Measurements from ENCODE around the gene NUDT4.
"Not testable (repeated sequence)": the region's sequence is repeated elsewhere in the genome, so short reads cannot be mapped to it uniquely, and the experiment has no call there.

Gene NUDT4

GRCh38 chr12:93368766-93369165 lies 9.0 kb upstream of the NUDT4 start:
- no peak for DNase-seq

- DNase-seq, result no peak
These were observed 8.2 kb upstream of the NUDT4 start for GRCh38 chr12:93369505-93369904.

- DNase-seq, result no peak
These were observed 6.8 kb upstream of the NUDT4 start for GRCh38 chr12:93370947-93371346.

DNA sequence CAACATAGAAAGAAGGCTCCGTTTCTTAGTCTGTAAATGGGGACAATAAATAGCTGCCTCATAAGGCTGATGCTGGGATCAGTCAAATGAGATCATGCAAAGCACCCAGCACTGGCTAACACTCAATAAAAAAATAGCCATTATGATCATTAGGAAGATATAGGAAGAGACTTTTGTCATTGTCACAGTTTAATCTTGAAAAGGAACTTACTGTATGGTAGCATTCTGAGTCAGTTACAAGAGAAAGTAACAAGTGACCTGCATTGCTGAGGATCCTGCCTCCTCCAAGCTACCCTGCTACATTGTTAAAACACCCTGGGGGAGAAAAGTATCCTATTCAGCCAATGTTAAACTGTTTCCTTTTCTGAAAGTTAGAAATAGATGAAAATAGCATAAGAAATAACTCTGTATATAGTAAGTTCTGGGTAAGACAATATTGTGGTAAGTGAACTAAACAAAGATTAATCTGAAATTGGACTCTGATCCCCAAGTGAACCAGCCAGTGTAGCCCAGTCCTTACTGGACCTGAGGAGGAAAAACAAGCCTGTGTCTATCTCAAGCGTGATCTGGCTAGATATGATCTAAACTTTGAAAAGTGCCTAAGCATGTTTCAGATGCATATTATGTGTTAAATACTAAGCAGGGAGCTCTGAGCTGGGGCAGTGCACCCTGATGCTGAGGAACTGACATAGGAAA lies 3.6 kb upstream of the NUDT4 start:
- no peak for DNase-seq

GRCh38 chr12:93375906-93376305 lies 1.8 kb upstream of the NUDT4 start:
- no peak for DNase-seq

- no peak for DNase-seq
These were observed 1.1 kb upstream of the NUDT4 start for GRCh38 chr12:93376436-93377251.

GRCh38 chr12:93378196-93378997 lies 672 bp downstream of the NUDT4 start:
- peak; percentile 66 for DNase-seq

DNA sequence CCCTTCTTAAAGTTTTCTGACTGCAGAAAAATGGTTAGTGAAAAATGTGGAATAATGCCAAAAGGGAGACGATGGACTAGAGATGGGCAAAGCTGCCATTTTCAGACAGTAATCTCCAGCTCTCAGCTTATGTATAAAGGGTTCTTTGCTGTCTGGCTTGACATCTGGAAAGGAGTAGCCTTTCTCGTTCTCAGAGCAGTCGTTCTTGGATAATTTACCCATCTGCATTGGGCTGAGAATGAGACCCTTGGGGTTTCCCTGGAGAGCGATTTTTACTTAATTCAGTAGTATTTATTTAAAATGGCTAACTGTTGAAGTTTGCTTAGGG lies 1.2 kb downstream of the NUDT4 start:
- no peak for DNase-seq

DNA sequence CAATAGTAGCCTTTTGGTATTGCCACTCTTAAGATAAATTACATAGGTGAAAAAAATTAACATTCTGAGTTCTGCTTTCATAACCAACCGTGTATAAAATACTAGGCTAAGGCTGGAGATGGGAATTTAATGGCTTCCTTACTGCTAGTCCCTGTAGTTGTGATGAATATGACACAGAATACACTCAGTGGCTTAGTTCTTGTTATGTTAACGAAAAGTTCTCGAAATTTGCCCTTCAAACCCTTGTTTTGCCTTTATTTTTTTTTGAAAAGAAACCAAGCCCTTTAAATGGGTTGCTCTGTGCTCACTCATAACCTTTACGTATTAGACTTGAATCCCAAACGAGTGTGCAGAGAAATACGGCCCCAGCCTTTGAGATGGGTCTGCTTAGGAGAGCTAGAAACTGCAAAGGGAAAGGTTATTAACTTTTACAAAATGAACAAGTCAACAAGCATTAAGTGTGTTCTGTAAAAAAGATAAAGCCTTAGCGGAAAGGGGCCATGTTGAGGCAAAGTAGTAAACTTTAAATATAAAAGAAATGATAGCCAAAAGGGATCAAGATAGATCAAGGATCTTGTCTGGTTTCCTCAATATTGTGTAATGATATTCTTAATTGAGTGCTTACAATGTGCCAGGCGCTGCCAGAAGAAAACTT lies 1.7 kb downstream of the NUDT4 start:
- no peak for DNase-seq

- no peak for DNase-seq
These were observed 2.2 kb downstream of the NUDT4 start for GRCh38 chr12:93379981-93380361.

DNA sequence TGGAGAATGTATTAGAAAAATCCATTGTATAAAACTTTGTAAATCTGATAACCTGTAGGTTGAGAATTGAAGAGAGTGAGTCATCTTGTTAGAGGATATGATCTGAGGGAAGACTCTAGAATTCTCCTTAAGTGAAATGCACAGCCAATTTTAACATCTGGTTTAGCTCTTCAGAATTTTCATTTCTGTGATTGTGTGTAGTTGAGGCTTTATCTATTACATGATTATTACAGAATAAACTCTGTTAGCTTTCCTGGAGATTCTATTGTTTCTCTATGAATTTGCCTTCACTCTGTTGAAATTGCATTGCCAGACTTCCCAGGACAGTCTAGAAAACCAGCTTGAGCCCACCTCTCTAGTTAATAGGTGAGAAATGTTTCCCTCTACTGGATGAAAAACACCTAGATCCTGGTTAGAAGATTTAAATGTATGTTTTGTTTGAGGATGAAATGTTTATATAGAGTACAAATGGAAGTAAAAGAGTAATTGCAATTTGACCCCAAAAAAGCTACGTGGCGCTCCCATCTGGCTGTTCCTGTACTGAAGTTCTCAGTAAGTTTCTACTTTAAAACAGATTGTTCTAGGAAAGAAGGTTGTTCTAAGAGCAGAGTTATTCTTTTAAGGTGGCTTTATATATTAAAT lies 2.9 kb downstream of the NUDT4 start:
- no peak for DNase-seq

GRCh38 chr12:93381161-93381975 lies 3.6 kb downstream of the NUDT4 start:
- DNase-seq, result no peak

- DNase-seq, result not testable (repeated sequence)
These were observed 4.3 kb downstream of the NUDT4 start for GRCh38 chr12:93381976-93382437.

DNA sequence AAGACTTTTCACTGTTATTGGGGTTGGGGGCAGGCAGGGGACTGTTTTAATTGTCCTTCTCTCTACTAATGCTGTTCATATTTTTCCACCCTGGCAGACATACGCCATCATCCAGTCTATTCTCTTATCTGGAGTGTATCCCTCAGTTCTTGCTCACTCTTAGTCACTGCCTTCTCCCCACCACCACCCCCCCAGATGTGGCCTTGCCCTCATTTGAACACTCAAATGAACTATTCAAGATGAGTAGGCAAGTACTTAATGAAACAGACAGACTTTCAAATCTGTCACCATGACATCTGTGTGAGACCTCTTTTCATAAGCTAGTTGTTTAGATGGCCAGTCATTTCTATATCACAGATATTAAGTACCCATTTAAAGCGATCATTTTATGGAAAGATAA lies 10.1 kb downstream of the NUDT4 start:
- DNase-seq, result no peak

DNA sequence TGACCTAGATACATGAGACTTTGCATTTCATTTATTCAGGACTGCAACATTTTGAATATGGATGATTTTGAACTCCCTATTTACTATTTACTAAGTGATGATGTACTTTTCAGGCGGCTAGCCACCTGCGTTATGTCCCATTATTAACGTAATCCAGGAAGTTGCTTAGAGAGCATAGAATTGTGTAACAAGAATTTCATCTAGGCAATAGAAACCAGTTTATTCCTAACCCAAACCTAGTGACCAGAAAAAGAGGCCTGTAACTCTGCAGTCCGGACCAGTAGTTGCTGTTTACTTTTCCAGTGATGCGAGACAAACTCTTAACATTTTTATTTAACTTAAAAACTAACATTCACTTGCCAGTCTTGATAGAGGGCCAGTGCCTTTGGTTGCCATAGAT lies 12.3 kb downstream of the NUDT4 start:
- no peak for DNase-seq

DNA sequence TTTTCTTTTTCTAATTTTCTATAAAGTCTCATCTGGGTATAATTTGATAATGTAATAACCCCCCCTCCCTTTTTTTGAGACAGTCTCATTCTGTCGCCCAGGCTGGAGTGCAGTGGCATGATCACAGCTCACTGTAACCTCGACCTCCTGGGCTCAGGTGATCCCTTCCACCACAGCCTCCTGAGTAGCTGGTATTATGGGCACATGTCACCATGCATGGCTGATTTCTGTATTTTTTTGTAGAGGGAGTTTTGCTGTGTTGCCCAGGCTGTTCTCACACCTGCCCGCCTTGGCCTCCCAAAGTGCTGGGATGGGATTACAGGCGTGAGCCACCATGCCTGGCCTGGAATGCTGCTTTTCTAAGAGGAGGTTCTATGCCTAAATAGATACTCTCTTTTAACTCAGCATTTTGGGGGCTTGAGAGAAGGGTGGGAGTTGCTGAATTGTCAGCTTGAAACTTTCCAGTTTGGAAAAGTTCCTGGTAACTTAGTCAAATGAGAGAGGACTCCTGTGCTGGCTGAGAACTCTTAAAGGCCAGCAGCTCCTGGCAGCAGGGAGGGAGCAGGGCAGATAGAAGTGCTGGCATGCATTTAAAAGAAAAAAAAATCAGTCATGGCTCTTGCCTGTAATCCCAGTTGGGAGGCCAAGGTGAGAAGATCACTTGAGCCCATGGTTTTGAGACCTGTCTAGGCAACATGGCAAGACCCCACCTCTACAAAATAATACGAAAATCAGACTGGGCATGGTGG lies 13.0 kb downstream of the NUDT4 start:
- no peak for DNase-seq

- DNase-seq, result no peak
These were observed 15.7 kb downstream of the NUDT4 start for GRCh38 chr12:93393425-93393824.

- no peak for DNase-seq
These were observed 19.7 kb downstream of the NUDT4 start for GRCh38 chr12:93397412-93397811.

DNA sequence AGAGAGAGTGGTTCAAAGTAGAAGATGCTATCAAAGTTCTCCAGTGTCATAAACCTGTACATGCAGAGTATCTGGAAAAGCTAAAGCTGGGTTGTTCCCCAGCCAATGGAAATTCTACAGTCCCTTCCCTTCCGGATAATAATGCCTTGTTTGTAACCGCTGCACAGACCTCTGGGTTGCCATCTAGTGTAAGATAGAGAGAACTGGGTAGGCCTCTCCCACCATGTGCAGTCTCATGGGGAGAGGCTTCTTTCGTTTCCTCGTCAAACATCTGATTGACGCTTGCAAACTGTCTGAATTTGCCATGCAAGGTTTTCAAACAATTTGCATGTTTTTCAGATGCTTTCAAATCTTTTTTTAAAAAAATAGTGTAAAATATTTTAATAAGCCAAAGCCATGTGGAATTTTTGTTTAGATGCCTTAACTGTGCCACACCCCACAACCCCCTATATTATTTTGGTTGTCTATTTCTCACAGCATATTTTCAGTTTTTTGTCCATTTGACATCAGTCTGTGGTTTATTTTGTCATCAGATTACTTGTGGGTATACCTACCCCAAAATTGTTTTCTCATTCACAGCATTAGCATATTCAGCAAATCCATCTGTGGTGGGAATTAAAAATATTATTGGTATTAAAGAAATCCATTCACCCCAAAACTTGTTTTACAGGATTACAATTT lies 21.6 kb downstream of the NUDT4 start:
- DNase-seq, result not testable (repeated sequence)
